Measurements from ENCODE around the gene BAD.

DNA sequence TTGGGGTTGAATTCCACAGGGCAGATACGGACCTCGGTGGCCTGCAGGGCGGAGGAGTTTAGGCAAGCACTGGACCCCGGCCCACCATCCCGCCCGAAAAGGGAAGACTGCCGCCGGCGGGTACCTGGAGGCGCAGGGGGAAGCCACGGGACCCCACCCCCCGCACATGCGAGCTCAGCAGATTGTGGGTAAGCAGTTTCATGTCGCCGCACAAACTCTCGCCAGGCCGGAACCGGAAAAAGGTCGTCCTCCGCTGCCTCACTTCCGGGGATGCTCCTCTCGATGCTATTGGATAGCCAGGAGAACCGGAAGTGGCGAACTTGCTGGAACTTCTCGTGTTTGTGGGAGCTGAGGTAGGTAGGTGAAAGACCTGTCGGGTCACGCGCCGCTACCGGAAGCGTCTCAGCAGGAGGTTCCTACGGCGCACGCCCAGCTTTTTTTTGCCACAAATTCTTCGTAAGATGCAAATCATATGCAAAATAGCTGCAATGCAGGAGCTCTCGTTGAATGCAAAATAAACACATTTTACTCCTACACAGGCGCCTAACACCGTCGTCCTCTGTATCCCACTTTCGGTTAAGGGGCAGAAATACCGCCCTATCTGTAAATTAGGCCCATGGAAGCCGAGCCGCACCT is 33.0 kb upstream of the BAD start, which contains the start of gene TRMT112:
- TF ChIP-seq, protein P1, sequence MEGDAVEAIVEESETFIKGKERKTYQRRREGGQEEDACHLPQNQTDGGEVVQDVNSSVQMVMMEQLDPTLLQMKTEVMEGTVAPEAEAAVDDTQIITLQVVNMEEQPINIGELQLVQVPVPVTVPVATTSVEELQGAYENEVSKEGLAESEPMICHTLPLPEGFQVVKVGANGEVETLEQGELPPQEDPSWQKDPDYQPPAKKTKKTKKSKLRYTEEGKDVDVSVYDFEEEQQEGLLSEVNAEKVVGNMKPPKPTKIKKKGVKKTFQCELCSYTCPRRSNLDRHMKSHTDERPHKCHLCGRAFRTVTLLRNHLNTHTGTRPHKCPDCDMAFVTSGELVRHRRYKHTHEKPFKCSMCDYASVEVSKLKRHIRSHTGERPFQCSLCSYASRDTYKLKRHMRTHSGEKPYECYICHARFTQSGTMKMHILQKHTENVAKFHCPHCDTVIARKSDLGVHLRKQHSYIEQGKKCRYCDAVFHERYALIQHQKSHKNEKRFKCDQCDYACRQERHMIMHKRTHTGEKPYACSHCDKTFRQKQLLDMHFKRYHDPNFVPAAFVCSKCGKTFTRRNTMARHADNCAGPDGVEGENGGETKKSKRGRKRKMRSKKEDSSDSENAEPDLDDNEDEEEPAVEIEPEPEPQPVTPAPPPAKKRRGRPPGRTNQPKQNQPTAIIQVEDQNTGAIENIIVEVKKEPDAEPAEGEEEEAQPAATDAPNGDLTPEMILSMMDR (IDR thresholded peaks at IDR 0.05), result no peak
- TF ChIP-seq EZH2 (IDR thresholded peaks at IDR 0.05; ENCODE audit: borderline replicate concordance, insufficient read depth, low read depth, low read length, poor library complexity, severe bottlenecking), result no peak

All from B cell (primary cell).